Fibroblast of skin of right biceps (primary cell): Measurements from ENCODE around the gene FHIP1A.
"Not testable (repeated sequence)": the region's sequence is repeated elsewhere in the genome, so short reads cannot be mapped to it uniquely, and the experiment has no call there.

Experiments used
- DNase-seq: peaks from one replicate; pipeline ENCODE4 v3.0.0-alpha.2; 2013

The FHIP1A gene

GRCh38 chr4:151408630-151409469, at the start of gene FHIP1A:
Gene FHIP1A, plus strand, starts transcription at chr4:151409176. Its CDS starts 157,084 bp downstream, at chr4:151566260.
- peak; percentile 61 for DNase-seq

DNA sequence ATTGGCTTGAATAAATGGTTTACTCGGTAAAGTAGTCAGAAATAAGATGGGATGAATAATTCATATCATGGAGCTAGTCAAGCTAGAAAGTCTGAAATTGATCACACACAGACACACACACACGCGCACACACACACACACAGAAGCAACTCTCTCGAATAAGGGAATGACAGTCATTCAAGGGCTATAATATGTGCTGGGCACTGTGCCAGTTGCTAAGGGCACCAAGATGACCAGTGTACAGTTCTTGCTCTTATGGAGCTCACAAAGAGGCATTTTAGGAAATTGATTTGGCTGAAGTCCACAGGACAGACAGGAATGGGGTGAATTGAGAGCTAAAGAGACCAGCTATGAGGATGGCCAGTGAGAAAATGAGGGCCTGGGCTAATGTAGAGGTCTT, 49.4 kb upstream of the FHIP1A start:
- no peak for DNase-seq

DNA sequence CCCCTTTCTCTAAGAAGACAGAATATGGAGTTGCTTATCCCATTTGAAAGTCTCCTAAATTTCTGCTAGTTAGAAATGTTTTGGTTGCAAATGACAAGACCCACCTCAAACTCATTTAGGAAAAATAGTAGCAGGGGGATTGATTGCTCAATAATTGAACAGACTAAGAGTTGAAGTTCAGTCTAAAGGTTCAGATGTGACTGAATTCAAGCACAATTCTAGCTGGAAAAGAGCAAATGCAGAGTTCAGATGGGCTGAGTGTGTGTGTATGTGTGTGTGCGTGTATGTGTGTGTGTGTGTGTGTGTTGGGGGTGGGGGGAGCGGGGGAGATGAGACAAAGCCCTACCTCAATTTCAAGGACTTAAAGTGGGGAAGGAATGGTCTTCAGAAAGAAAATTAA, 47.9 kb upstream of the FHIP1A start:
- DNase-seq = no peak

GRCh38 chr4:151361966-151362365, 47.0 kb upstream of the FHIP1A start:
- no peak for DNase-seq

- DNase-seq = peak; percentile 77
Observed at GRCh38 chr4:151362404-151363164, 46.4 kb upstream of the FHIP1A start.

GRCh38 chr4:151376540-151376939, 32.4 kb upstream of the FHIP1A start:
- no peak for DNase-seq

- peak; percentile 51 for DNase-seq
Observed at GRCh38 chr4:151389311-151389710, 19.7 kb upstream of the FHIP1A start.

DNA sequence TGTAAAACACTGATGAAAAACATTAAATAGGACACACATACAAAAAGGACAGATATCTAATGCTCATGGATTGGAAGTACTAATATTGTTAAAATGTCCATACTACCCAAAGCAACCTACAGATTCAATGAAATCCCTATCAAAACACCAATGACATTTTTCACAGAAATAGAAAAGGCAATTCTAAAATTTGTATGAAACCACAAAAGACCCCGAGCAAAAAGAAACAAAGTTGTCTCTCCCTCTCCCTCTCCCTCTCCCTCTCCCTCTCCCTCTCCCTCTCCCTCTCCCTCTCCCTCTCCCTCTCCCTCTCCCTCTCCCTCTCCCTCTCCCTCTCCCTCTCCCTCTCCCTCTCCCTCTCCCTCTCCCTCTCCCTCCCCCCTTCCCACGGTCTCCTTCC, 19.2 kb upstream of the FHIP1A start:
- not testable (repeated sequence) for DNase-seq

GRCh38 chr4:151395873-151396272, 13.1 kb upstream of the FHIP1A start:
- DNase-seq = no peak

DNA sequence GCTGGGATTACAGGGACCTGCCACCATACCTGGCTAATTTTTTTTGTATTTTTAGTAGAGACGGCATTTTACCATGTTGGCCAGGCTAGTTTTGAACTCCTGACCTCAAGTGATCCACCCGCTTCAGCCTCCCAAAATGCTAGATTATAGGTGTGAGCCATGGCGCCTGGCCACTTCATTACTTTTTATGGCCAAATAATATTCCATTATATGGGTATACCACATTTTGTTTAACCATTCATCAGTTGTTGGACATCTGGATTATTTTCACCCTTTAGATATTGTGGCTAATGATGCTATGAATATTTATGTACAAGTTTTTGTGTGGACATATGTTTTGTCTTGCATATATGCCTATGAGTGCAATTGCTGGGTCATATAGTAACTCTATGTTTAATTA, 8.6 kb upstream of the FHIP1A start:
- no peak for DNase-seq

GRCh38 chr4:151401739-151402138, 7.2 kb upstream of the FHIP1A start:
- DNase-seq = no peak

- no peak for DNase-seq
Observed at GRCh38 chr4:151402145-151402865, 6.7 kb upstream of the FHIP1A start.

DNA sequence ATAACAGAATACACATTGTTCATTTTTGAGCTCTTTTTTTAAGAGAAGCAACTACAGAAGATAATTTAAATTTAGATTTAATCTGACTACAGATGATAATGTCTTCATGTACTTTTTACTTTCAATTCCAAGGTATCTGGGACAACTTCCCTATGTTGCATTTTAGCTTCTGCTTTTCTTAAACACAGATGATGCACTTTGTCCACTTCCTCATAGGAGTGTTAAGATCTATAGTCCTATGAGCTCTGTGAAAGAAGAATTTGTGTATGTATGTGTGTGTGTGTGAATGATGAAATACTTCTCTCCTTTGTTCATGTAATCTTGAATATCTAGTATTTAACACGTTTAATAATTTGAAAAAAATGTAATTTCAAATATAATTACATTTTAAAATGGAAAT, 5.3 kb upstream of the FHIP1A start:
- DNase-seq = no peak

GRCh38 chr4:151404802-151405201, 4.2 kb upstream of the FHIP1A start:
- DNase-seq = not testable (repeated sequence)

GRCh38 chr4:151407018-151407417, 2.0 kb upstream of the FHIP1A start:
- no peak for DNase-seq

- DNase-seq = no peak
Observed at GRCh38 chr4:151407466-151408379, 1.3 kb upstream of the FHIP1A start.

- no peak for DNase-seq
Observed at GRCh38 chr4:151408380-151408629, 671 bp upstream of the FHIP1A start.

DNA sequence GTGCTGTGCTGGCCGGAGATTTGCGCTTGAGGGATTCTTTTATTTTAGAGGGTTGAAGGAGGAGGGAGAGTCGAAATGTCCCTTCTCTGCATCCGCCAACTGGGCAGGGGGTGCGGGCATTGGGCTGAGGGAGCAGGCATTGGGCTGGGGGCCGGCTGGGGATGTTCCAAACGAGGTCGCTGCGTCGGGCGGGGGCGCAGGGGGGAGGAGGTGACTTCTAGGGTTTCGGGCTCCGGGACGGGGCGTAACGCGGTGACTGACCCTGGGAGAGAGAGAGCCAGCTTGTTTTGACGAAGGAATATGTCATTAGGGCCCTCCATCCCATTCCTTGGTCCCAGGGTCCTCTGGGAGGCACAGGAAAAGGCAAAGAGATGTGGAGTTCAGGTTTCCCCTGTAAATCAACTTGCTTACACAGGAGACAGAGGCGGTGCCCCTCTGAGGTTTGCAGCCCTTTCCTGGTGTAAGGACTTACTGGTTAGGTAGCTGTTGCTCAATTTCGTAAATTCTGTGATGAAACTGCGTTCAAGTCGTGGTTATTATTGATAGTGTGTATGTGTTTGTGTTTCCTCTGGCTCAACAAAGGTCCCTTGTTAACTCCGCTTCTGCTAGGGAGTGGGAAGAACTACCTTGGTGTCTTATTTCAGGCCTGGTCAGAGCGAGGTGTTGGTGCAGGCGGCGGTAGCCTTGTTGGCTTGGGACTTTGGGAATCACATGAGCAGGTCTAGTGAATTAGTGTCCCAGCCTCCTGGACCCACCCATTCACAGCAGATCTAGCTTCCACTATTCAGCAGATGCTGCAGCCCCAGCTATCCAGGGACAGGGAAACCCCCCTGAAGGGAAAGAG, 716 bp downstream of the FHIP1A start:
- DNase-seq = no peak

DNA sequence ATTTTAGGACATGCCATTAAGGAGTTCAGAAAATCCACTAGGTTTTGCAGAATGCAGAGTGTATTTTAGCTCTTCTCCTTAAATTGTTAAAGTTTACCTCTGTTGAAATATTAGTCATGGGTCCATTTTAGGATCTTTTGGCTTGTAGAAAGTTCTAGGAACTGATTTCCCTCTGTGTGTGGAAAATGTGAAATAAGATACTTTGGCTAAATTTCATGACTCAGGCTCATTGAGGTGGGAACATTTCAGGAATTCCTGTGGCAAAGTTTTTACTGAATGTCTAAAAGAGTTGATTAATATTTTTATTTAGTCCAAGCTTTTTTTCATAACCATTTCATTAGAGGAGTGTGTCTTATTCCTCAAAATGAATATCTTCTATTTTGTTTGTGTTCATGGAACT, 7.0 kb downstream of the FHIP1A start:
- DNase-seq = peak; percentile 89

DNA sequence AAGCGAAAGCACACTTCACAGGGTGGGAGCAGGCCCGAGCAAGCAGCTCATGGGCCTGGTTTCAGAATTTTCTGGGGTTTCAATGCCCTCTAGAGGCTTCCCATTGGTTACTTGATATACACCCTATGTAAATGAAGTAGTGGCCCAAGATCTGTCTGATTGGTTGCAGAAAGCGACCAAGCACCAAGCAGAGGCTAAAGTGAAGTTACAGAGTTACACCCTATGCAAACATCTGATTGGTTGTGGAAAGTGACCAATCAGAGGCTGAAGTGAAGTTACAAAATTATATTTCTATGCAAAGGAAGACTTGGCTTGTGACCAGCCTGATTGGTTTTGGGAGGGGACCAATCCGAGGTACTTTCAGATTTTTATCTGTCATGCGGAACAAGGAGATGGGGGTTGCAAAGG, 8.2 kb downstream of the FHIP1A start:
- DNase-seq = no peak

DNA sequence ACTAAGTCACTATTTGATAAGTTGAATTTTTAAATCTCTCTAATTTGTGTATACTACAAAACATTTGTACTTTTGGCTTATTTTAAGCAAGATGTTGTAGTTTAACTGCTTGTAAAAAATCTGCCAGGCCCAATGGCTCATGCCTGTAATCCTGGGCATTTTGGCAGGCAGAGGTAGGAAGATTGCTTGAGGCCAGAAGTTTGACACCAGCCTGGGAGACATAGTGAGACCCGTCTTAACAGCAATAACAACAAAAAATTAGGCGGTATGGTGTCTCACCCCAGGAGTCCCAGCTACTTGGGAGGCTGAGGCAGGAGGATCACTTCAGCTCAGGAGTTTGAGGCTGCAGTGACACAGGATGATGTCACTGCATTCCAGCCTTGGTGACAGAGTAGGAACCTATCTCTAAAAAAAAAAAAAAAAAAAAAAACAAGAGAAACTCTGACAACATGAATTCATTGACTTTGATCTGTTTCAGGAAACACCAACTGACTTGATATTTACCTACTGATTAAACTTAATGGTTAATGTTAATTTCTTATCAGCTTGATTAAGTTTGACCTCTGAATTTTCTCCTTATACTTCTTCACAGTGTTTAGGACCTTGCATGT, 8.9 kb downstream of the FHIP1A start:
- peak; percentile 53 for DNase-seq
